Effector memory CD4-positive, alpha-beta T cell (primary cell): ENCODE results near the gene ERC1.

Source experiments
- DNase-seq, 3 donors: peaks; one replicate each; pipeline ENCODE4 v3.0.0-alpha.2; 2020
- H3K27ac ChIP-seq: 2 replicates; pipeline ENCODE4 v1.7.0; 2013; ENCODE audit warnings: mild to moderate bottlenecking, low read length, moderate library complexity; ENCODE audit not compliant: insufficient read depth, poor library complexity, severe bottlenecking
- H3K27me3 ChIP-seq: replicated peaks from 2 replicates; pipeline ENCODE4 v1.7.0; 2013; ENCODE audit warnings: mild to moderate bottlenecking, low read length; ENCODE audit not compliant: insufficient read depth, control insufficient read depth, poor library complexity, severe bottlenecking
- H3K36me3 ChIP-seq: 2 replicates; pipeline ENCODE4 v1.7.0; 2013; ENCODE audit warnings: mild to moderate bottlenecking, low read length, moderate library complexity; ENCODE audit not compliant: control insufficient read depth, insufficient read depth
- H3K4me1 ChIP-seq: 2 replicates; pipeline ENCODE4 v1.7.0; 2013; ENCODE audit warnings: low read length, mild to moderate bottlenecking; ENCODE audit not compliant: control insufficient read depth, insufficient read depth, poor library complexity, severe bottlenecking
- H3K4me3 ChIP-seq: 2 replicates; pipeline ENCODE4 v1.7.0; 2013; ENCODE audit warnings: low read length, low read depth, mild to moderate bottlenecking; ENCODE audit not compliant: insufficient read depth, poor library complexity, severe bottlenecking
- H3K9me3 ChIP-seq: 2 replicates; pipeline ENCODE4 v1.7.0; 2013; ENCODE audit warnings: mild to moderate bottlenecking, low read length, moderate library complexity; ENCODE audit not compliant: control insufficient read depth

The ERC1 gene

GRCh38 chr12:1498199-1498740, 507.2 kb downstream of the ERC1 start:
- Histone ChIP-seq H3K27me3 (no peaks in the 10 kb centered on the region), H3K9me3 (no peaks in the 10 kb centered on the region), H3K4me1 (no peaks in the 10 kb centered on the region), H3K27ac (no peak overlapping the region), H3K4me3 (no peak overlapping the region), H3K36me3 (no peaks in the 10 kb centered on the region)
- no peak for DNase-seq

GRCh38 chr12:1499351-1499750, 508.3 kb downstream of the ERC1 start:
- no peaks in the 10 kb centered on the region for H3K4me1 ChIP-seq
- no peak for DNase-seq
- H3K27me3 ChIP-seq, result no peaks in the 10 kb centered on the region
- H3K36me3 ChIP-seq, result no peaks in the 10 kb centered on the region
- no peaks in the 10 kb centered on the region for H3K9me3 ChIP-seq
- no peak overlapping the region for H3K4me3 ChIP-seq
- H3K27ac ChIP-seq, result no peak overlapping the region

- no peaks in the 10 kb centered on the region for H3K9me3 ChIP-seq
- no peaks in the 10 kb centered on the region for H3K27me3 ChIP-seq
- H3K36me3 ChIP-seq, result no peaks in the 10 kb centered on the region
- H3K27ac ChIP-seq, result no peak overlapping the region
- no peak overlapping the region for H3K4me3 ChIP-seq
- H3K4me1 ChIP-seq, result no peaks in the 10 kb centered on the region
- DNase-seq, result no peak
These were observed 509.2 kb downstream of the ERC1 start for GRCh38 chr12:1500095-1500801.

- no peak for DNase-seq
These were observed 510.0 kb downstream of the ERC1 start for GRCh38 chr12:1501001-1501400.

GRCh38 chr12:1501695-1502378, 510.8 kb downstream of the ERC1 start:
- H3K36me3 ChIP-seq, result no peaks in the 10 kb centered on the region
- no peak for DNase-seq
- no peaks in the 10 kb centered on the region for H3K9me3 ChIP-seq
- H3K4me1 ChIP-seq, result no peaks in the 10 kb centered on the region
- no peaks in the 10 kb centered on the region for H3K27me3 ChIP-seq
- H3K4me3 ChIP-seq, result no peak overlapping the region
- H3K27ac ChIP-seq, result no peak overlapping the region

More at GRCh38 chr12:1501001-1501400, 510.0 kb downstream of the ERC1 start:
- Histone ChIP-seq H3K27me3 (no peaks in the 10 kb centered on the region), H3K27ac (no peak overlapping the region), H3K4me3 (no peak overlapping the region), H3K36me3 (no peaks in the 10 kb centered on the region), H3K4me1 (no peaks in the 10 kb centered on the region), H3K9me3 (no peaks in the 10 kb centered on the region)

GRCh38 chr12:1502379-1502720, 511.3 kb downstream of the ERC1 start:
- no peaks in the 10 kb centered on the region for H3K27me3 ChIP-seq
- no peak for DNase-seq
- H3K27ac ChIP-seq, result no peak overlapping the region
- H3K9me3 ChIP-seq, result no peaks in the 10 kb centered on the region
- no peak overlapping the region for H3K4me3 ChIP-seq
- no peaks in the 10 kb centered on the region for H3K4me1 ChIP-seq
- H3K36me3 ChIP-seq, result no peaks in the 10 kb centered on the region

GRCh38 chr12:1502831-1503230, 511.8 kb downstream of the ERC1 start:
- H3K4me3 ChIP-seq, result no peak overlapping the region
- no peaks in the 10 kb centered on the region for H3K9me3 ChIP-seq
- DNase-seq, result no peak
- no peak overlapping the region for H3K27ac ChIP-seq
- H3K27me3 ChIP-seq, result no peaks in the 10 kb centered on the region
- no peaks in the 10 kb centered on the region for H3K4me1 ChIP-seq
- H3K36me3 ChIP-seq, result no peaks in the 10 kb centered on the region

GRCh38 chr12:1503281-1503711, 512.3 kb downstream of the ERC1 start:
- Histone ChIP-seq H3K4me1 (no peaks in the 10 kb centered on the region), H3K36me3 (no peaks in the 10 kb centered on the region), H3K27ac (no peak overlapping the region), H3K4me3 (no peak overlapping the region), H3K9me3 (no peaks in the 10 kb centered on the region), H3K27me3 (no peaks in the 10 kb centered on the region)
- DNase-seq, result no peak

GRCh38 chr12:1504304-1504894, 513.4 kb downstream of the ERC1 start:
- Histone ChIP-seq H3K27me3 (no peaks in the 10 kb centered on the region), H3K36me3 (no peaks in the 10 kb centered on the region), H3K27ac (no peak overlapping the region), H3K4me3 (no peak overlapping the region), H3K4me1 (no peaks in the 10 kb centered on the region), H3K9me3 (no peaks in the 10 kb centered on the region)
- no peak for DNase-seq

- no peaks in the 10 kb centered on the region for H3K9me3 ChIP-seq
These were observed 513.9 kb downstream of the ERC1 start for GRCh38 chr12:1504895-1505311.

More at GRCh38 chr12:1504895-1505311, 513.9 kb downstream of the ERC1 start:
- DNase-seq, result no peak
- Histone ChIP-seq H3K4me3 (no peak overlapping the region), H3K36me3 (no peaks in the 10 kb centered on the region), H3K4me1 (no peaks in the 10 kb centered on the region), H3K27me3 (no peaks in the 10 kb centered on the region), H3K27ac (no peak overlapping the region)
